ENCODE results near the gene SLC9A2. TPM values are rescaled to one million over a fixed set of nuclear protein-coding genes. Genes with fewer than 3 reads are reported as not detected.
A peak's percentile ranks its signal among the peaks of the same experiment; 100 is the strongest.

Gene SLC9A2
- total and polyA plus RNA-seq, 11 donors: 0.03 to 0.46 (median 0.13) TPM; not detected in 2

DNA sequence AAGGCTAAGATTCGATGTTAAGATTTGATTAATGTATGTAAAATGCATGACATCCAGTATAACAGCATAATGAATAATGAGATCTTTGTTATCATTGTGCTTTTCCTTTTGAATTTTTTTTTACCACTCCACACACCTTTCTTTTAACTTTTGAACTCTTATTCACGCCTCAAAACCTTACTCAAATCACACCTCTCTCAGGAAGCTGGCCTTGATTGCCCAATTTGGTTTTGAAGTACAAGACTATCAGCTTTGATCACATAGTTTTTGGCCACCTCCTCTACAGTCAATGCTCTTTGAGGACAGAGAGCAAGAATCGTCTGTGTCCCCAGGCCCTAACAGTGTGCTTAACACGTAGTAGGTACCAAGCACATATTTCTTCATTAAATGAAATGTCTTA lies 29.9 kb upstream of the SLC9A2 start:
- Histone ChIP-seq H3K36me3 (no peaks in the 10 kb centered on the region), H3K27ac (no peak overlapping the region), H3K9me3 (no peaks in the 10 kb centered on the region), H3K27me3 (peaks cover 0 to 5% (median 0%) of the 10 kb centered on the region in 9 donors), H3K4me3 (no peak overlapping the region), H3K4me1 (no peaks in the 10 kb centered on the region)
- 63 to 76% (median 73%) methylated on average over 4 of the region's 4 CpGs for WGBS, 4 donors
- DNase-seq: no peak
- no peak for TF ChIP-seq POLR2A (IDR thresholded peaks at IDR 0.05)
- TF ChIP-seq, protein P1, sequence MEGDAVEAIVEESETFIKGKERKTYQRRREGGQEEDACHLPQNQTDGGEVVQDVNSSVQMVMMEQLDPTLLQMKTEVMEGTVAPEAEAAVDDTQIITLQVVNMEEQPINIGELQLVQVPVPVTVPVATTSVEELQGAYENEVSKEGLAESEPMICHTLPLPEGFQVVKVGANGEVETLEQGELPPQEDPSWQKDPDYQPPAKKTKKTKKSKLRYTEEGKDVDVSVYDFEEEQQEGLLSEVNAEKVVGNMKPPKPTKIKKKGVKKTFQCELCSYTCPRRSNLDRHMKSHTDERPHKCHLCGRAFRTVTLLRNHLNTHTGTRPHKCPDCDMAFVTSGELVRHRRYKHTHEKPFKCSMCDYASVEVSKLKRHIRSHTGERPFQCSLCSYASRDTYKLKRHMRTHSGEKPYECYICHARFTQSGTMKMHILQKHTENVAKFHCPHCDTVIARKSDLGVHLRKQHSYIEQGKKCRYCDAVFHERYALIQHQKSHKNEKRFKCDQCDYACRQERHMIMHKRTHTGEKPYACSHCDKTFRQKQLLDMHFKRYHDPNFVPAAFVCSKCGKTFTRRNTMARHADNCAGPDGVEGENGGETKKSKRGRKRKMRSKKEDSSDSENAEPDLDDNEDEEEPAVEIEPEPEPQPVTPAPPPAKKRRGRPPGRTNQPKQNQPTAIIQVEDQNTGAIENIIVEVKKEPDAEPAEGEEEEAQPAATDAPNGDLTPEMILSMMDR (IDR thresholded peaks at IDR 0.05): no peak
- ATAC-seq: no peak
- intact Hi-C loops (cut with DNase I): no loop called here

DNA sequence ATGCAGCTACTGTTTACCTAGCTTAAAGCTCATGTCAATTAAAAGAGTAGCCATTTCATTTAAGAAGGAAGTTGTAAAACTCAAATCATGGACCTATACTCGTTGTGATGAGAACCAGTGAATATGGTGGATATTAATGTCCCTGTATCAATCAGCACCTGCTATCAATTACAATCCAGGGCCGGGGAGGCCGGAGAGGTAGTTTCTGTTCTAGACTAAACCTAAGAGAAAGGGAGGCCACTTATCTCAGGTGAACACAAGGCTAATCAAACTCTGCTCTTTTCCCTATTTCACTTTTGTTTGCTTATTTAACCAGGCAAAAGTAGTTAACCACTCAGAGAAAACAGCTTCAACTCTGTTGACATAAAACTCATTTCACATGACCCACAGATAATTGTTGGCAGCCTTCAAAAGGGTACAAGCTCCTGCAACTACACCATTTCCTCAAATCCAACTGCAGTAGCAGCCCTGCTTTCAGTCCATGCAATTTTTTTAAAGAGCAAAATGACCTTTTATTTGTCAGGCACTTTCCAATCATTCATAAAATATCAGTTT lies 27.8 kb upstream of the SLC9A2 start:
- TF ChIP-seq, protein P1 (IDR thresholded peaks at IDR 0.05): no peak
- TF ChIP-seq POLR2A (IDR thresholded peaks at IDR 0.05): no peak
- H3K36me3 ChIP-seq: no peaks in the 10 kb centered on the region
- no peak overlapping the region for H3K27ac ChIP-seq
- no peak overlapping the region for H3K4me3 ChIP-seq
- WGBS, 4 donors: 66 to 76% (median 71%) methylated on average over 3 of the region's 3 CpGs
- ATAC-seq (no peak), DNase-seq (no peak)
- no peaks in the 10 kb centered on the region for H3K9me3 ChIP-seq
- H3K4me1 ChIP-seq: no peaks in the 10 kb centered on the region
- intact Hi-C loops (cut with DNase I): no loop called here
- peaks cover 0 to 5% (median 0%) of the 10 kb centered on the region in 9 donors for H3K27me3 ChIP-seq

DNA sequence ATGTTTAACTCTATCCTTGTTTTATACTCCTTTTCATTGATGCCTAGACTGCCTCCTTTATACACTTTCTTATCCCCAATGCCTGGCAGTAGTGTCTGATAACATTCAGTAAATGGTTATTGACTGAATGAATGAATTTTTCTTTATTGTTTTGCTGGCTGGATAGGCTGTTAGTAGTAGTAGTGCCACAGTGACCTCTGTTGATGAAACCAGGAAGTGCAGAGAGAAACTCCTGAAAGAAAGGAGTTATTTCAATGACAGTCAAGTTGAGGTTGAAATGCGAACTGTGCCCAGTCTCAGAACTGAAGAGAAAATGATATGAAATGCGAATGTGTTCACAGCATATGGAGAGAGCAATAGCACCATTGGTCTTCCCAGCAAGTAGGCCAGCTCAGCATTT lies 26.8 kb upstream of the SLC9A2 start:
- H3K27ac ChIP-seq: no peak overlapping the region
- H3K4me3 ChIP-seq: no peak overlapping the region
- no peak for DNase-seq
- H3K27me3 ChIP-seq: peaks cover 0 to 5% (median 0%) of the 10 kb centered on the region in 9 donors
- ATAC-seq: no peak
- no peaks in the 10 kb centered on the region for H3K4me1 ChIP-seq
- TF ChIP-seq, protein P1 (IDR thresholded peaks at IDR 0.05): peak in 7 of 12 donors; percentile 6 to 41 (median 23)
- no peak for TF ChIP-seq POLR2A (IDR thresholded peaks at IDR 0.05)
- no peaks in the 10 kb centered on the region for H3K36me3 ChIP-seq
- WGBS, 4 donors: 81 to 98% (median 86%) methylated on average over 2 of the region's 2 CpGs
- intact Hi-C loops (cut with DNase I): no loop called here
- no peaks in the 10 kb centered on the region for H3K9me3 ChIP-seq

DNA sequence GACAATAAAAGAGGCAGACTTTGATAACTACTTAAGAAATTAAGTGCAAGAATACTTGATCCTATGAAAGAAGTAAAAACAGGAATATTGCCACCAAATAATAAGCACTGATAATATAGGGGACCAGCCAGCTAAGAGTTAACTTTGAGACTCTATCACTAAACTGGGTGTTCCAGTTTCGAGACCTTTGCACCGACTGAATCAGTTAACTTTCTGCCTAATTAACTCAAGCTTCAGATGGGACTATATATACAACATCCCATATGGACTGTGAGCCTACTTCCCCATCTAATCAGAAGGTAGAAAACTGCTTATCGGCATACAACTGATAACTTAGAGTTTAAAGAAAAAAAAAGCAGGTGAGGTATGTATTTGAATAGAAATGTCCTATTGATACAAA lies 25.8 kb upstream of the SLC9A2 start:
- ATAC-seq (no peak), DNase-seq (no peak)
- Histone ChIP-seq H3K36me3 (no peaks in the 10 kb centered on the region), H3K4me1 (no peaks in the 10 kb centered on the region), H3K27ac (no peak overlapping the region), H3K9me3 (no peaks in the 10 kb centered on the region), H3K4me3 (no peak overlapping the region), H3K27me3 (peaks cover 0 to 5% (median 0%) of the 10 kb centered on the region in 9 donors)
- intact Hi-C loops (cut with DNase I): no loop called here
- 58 to 60% (median 59%) methylated on average over 3 of the region's 3 CpGs for WGBS, 4 donors
- TF ChIP-seq POLR2A (IDR thresholded peaks at IDR 0.05): no peak
- TF ChIP-seq, protein P1 (IDR thresholded peaks at IDR 0.05): no peak
